ENCODE measurements around the gene MBD3.
"Not testable (repeated sequence)": the region's sequence is repeated elsewhere in the genome, so short reads cannot be mapped to it uniquely, and the experiment has no call there.

Gene MBD3

GRCh38 chr19:1538978-1539377, 53.7 kb downstream of the MBD3 start:
- DNase-seq (ENCODE audit: low spot score), result no peak

- DNase-seq (ENCODE audit: low spot score), result not testable (repeated sequence)
Measured at GRCh38 chr19:1535699-1536098, 57.0 kb downstream of the MBD3 start.

- no peak for DNase-seq (ENCODE audit: low spot score)
Measured at GRCh38 chr19:1534972-1535371, 57.7 kb downstream of the MBD3 start.

- no peak for DNase-seq (ENCODE audit: low spot score)
Measured at GRCh38 chr19:1533510-1534150, 59.0 kb downstream of the MBD3 start.

- no peak for DNase-seq (ENCODE audit: low spot score)
Measured at GRCh38 chr19:1532003-1532402, 60.7 kb downstream of the MBD3 start.

GRCh38 chr19:1531587-1531986, 61.1 kb downstream of the MBD3 start:
- DNase-seq (ENCODE audit: low spot score), result no peak

- not testable (repeated sequence) for DNase-seq (ENCODE audit: low spot score)
Measured at GRCh38 chr19:1530856-1531255, 61.8 kb downstream of the MBD3 start.

GRCh38 chr19:1529430-1529816, 63.2 kb downstream of the MBD3 start:
- DNase-seq (ENCODE audit: low spot score), result no peak

- DNase-seq (ENCODE audit: low spot score), result no peak
Measured at GRCh38 chr19:1528596-1529429, 63.9 kb downstream of the MBD3 start.

GRCh38 chr19:1527650-1528309, 64.9 kb downstream of the MBD3 start:
- DNase-seq (ENCODE audit: low spot score), result no peak

GRCh38 chr19:1526979-1527649, 65.6 kb downstream of the MBD3 start:
- DNase-seq (ENCODE audit: low spot score), result no peak

GRCh38 chr19:1526066-1526778, 66.4 kb downstream of the MBD3 start:
- DNase-seq (ENCODE audit: low spot score), result no peak

GRCh38 chr19:1525343-1525742, 67.3 kb downstream of the MBD3 start:
- no peak for DNase-seq (ENCODE audit: low spot score)

GRCh38 chr19:1524972-1525325, 67.7 kb downstream of the MBD3 start:
- DNase-seq (ENCODE audit: low spot score), result no peak

- DNase-seq (ENCODE audit: low spot score), result no peak
Measured at GRCh38 chr19:1524287-1524971, 68.2 kb downstream of the MBD3 start.
